GM04504 (cell line): ENCODE measurements around the gene RPS3A.
"Not testable (repeated sequence)": the region's sequence is repeated elsewhere in the genome, so short reads cannot be mapped to it uniquely, and the experiment has no call there.

Experiments
- DNase-seq: peaks from one replicate; pipeline ENCODE4 v3.0.0-alpha.2; 2012; ENCODE audit warnings: low read depth

Gene RPS3A

GRCh38 chr4:151114986-151115385 is 15.6 kb downstream of the RPS3A start:
- DNase-seq: no peak

GRCh38 chr4:151117371-151117962 is 18.0 kb downstream of the RPS3A start:
- DNase-seq: peak; percentile 39

- DNase-seq: no peak
Measured at GRCh38 chr4:151129796-151130195, 30.4 kb downstream of the RPS3A start.

GRCh38 chr4:151133311-151133710 is 33.9 kb downstream of the RPS3A start:
- no peak for DNase-seq

- not testable (repeated sequence) for DNase-seq
Measured at GRCh38 chr4:151136048-151136447, 36.6 kb downstream of the RPS3A start.

GRCh38 chr4:151139814-151140213 is 40.4 kb downstream of the RPS3A start:
- no peak for DNase-seq

GRCh38 chr4:151142758-151143157 is 43.3 kb downstream of the RPS3A start:
- DNase-seq: no peak

GRCh38 chr4:151143162-151143561 is 43.7 kb downstream of the RPS3A start:
- no peak for DNase-seq

GRCh38 chr4:151143811-151144210 is 44.4 kb downstream of the RPS3A start:
- no peak for DNase-seq

- no peak for DNase-seq
Measured at GRCh38 chr4:151144329-151145072, 45.1 kb downstream of the RPS3A start.

- DNase-seq: no peak
Measured at GRCh38 chr4:151147000-151147399, 47.6 kb downstream of the RPS3A start.

GRCh38 chr4:151148261-151148660 is 48.8 kb downstream of the RPS3A start:
- no peak for DNase-seq

- no peak for DNase-seq
Measured at GRCh38 chr4:151150821-151151580, 51.6 kb downstream of the RPS3A start.

- DNase-seq: no peak
Measured at GRCh38 chr4:151152028-151152427, 52.6 kb downstream of the RPS3A start.

GRCh38 chr4:151153585-151153984 is 54.2 kb downstream of the RPS3A start:
- no peak for DNase-seq
